ENCODE results near the gene TCOF1.

TCOF1 gene

GRCh38 chr5:150323092-150323491 is 34.4 kb upstream of the TCOF1 start:
- POLR2A ChIA-PET (ENCODE audit: low non-redundant PET): no interaction called here
- no peak overlapping the region for H3K27ac ChIP-seq
- no peak for DNase-seq (ENCODE audit: low spot score)
- TF ChIP-seq CTCF (conservative IDR thresholded peaks at IDR 0.05; ENCODE audit: low read depth): no peak
- CTCF ChIA-PET: interaction anchor here (0.6 kb wide), 2 partner anchors 50 to 202 kb away, joined by 3 to 8 read pairs; no protein-coding TSS in a partner anchor

DNA sequence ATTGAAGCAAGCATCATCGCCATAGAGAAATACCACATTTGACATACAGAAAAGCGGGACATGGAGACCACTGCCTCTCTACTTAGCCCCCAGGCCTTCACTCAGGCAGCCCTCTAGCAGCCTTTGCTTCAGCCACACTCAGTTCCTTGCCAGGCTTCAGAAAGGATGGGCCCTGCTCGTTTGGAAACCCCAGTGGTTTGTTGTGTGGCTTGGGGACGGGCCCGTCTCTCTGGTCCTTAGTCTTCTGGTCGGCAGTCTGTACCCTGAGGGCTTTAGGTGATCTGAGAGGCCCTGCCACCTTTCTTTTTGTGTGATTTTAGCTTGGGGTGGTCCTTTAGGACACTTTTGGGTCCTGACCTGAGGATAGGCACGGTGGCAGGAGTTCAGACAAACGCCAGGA is 33.7 kb upstream of the TCOF1 start:
- no peak for DNase-seq (ENCODE audit: low spot score)
- CTCF ChIA-PET: interaction anchor here (0.6 kb wide), 1 partner anchor 203 kb away, joined by 8 read pairs; no protein-coding TSS in a partner anchor
- no peak overlapping the region for H3K27ac ChIP-seq
- no peak for TF ChIP-seq CTCF (conservative IDR thresholded peaks at IDR 0.05; ENCODE audit: low read depth)
- POLR2A ChIA-PET (ENCODE audit: low non-redundant PET): no interaction called here

DNA sequence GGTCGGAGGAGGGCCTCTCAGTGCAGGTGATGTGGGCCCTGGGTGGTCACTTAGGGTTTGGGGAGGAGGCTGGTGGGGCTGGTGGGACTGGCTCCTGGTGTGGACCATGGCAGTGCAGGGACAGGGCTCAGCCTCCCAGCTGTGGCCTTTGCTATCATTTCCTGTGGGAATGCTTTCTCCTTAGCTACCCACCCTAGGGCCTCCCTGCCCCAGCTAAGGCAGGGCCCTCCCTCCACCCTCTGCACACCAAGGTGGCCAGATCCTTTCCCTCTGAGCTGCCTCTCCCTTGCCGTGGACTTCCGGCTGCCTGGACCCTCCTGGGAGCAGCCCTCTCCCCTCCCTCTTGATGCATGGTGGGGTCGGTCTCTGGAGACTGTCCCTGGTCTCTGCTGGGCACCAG is 32.1 kb upstream of the TCOF1 start:
- DNase-seq (ENCODE audit: low spot score): no peak
- POLR2A ChIA-PET (ENCODE audit: low non-redundant PET): no interaction called here
- CTCF ChIA-PET: interaction anchor here (0.5 to 0.7 kb wide), 3 partner anchors 29 to 602 kb away, joined by 3 to 4 read pairs (median 4); no protein-coding TSS in a partner anchor
- no peak for TF ChIP-seq CTCF (conservative IDR thresholded peaks at IDR 0.05; ENCODE audit: low read depth)
- H3K27ac ChIP-seq: no peak overlapping the region

DNA sequence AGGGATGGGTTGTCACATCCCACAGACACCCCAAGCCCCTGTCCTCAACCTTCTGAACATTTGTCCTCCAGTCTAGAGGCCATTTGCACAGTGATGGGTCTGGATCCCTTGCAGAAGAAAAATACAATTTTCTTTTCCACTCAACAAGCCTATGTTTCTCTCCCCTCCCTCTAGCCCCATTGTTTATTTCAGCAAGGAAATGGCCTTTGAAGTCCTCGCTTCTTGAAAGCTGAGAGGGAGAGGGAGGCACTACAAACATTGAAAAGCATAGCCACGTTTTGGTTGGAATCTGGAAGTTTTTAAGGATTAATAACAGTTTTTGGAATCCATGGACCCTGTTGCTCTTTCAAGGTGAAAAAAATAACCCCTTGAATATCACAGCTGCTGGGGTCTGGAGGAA is 30.8 kb upstream of the TCOF1 start:
- ChIA-PET POLR2A (ENCODE audit: low non-redundant PET) (no interaction called here), CTCF (interaction anchor here (1.0 to 1.2 kb wide), 2 partner anchors 10 to 17 kb away, joined by 3 read pairs; no protein-coding TSS in a partner anchor)
- no peak for DNase-seq (ENCODE audit: low spot score)
- TF ChIP-seq CTCF (conservative IDR thresholded peaks at IDR 0.05; ENCODE audit: low read depth): no peak
- H3K27ac ChIP-seq: no peak overlapping the region

DNA sequence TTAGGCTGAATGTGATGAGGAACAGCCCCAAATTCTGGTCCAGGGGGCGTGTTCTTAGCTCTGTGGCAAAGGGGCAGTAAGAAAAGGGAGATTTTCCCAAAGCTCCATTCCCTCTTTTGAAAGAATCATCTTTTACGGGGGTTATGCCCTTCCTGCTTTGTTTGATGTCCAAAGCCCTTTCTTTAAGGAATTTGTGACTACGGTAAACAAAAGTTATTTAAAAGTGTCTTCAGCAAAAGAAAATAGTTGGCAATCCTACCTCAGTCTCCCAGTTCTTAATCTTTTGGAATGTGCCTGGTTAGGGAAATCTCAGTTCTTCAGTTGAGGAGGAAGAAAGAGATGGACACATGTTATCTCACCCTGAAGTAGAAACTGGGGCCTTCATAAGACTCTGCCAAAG is 30.4 kb upstream of the TCOF1 start:
- POLR2A ChIA-PET (ENCODE audit: low non-redundant PET): no interaction called here
- H3K27ac ChIP-seq: no peak overlapping the region
- DNase-seq (ENCODE audit: low spot score): no peak
- no peak for TF ChIP-seq CTCF (conservative IDR thresholded peaks at IDR 0.05; ENCODE audit: low read depth)
- CTCF ChIA-PET: interaction anchor here (1.0 to 1.2 kb wide), 2 partner anchors 10 to 17 kb away, joined by 3 read pairs; no protein-coding TSS in a partner anchor

DNA sequence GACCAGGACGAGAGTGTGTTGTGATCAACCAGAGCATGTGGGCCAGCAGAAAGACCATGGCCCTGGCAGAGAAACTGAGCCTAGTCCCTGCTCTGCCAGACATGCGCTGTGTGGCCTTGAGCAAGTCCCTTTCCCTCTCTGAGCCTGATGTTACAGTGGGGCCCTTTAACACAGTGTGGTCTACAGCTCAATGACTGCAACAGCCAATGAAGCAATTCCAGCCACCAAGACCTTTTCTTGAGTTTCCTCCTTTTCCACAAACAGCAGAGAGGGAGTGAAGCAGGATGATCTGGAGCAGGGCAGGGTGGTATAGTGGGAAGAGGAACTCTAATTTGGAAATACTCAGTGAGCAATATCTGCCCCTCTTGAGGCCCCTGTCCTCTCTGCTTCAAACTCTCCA is 29.0 kb upstream of the TCOF1 start:
- no peak for DNase-seq (ENCODE audit: low spot score)
- POLR2A ChIA-PET (ENCODE audit: low non-redundant PET): no interaction called here
- CTCF ChIA-PET: interaction anchor here (1.2 kb wide), 1 partner anchor 111 kb away, joined by 5 read pairs; no protein-coding TSS in a partner anchor
- no peak overlapping the region for H3K27ac ChIP-seq
- TF ChIP-seq CTCF (conservative IDR thresholded peaks at IDR 0.05; ENCODE audit: low read depth): no peak
